Astrocyte (in vitro differentiated cells and primary cell): ENCODE data around the gene SNX3.

Experiments used
- EZH2 ChIP-seq: IDR thresholded peaks from 2 replicates; pipeline ENCODE4 v1.6.1; 2012; ENCODE audit warnings: mild to moderate bottlenecking, low read length, inconsistent platforms; ENCODE audit not compliant: insufficient read depth
- TF ChIP-seq, protein P1 (sequence below): IDR thresholded peaks from 2 replicates; pipeline ENCODE4 v1.5.1; 2011; ENCODE audit warnings: low read depth, mild to moderate bottlenecking, inconsistent platforms, low read length, moderate library complexity; ENCODE audit not compliant: insufficient read depth

DNA sequence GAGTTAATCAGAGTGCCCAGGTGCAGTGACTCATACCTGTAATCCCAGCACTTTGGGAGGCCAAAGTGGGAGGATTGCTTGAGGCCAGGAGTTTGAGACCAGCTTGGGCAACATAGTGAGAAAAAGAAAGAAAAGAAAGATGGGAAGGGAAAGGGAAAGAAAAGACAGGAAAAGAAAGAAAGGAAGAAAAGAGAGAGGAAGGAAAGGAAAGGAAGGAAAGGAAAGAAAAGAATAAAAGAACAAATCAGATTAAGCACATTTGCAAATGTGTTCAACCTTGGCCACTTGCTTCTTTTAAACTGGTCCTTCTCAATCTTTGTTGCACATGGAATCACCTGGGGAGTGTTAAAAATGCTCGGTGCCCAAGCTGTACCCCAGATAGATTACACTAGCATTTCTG lies 67.0 kb downstream of the SNX3 start:
- TF ChIP-seq, protein P1, sequence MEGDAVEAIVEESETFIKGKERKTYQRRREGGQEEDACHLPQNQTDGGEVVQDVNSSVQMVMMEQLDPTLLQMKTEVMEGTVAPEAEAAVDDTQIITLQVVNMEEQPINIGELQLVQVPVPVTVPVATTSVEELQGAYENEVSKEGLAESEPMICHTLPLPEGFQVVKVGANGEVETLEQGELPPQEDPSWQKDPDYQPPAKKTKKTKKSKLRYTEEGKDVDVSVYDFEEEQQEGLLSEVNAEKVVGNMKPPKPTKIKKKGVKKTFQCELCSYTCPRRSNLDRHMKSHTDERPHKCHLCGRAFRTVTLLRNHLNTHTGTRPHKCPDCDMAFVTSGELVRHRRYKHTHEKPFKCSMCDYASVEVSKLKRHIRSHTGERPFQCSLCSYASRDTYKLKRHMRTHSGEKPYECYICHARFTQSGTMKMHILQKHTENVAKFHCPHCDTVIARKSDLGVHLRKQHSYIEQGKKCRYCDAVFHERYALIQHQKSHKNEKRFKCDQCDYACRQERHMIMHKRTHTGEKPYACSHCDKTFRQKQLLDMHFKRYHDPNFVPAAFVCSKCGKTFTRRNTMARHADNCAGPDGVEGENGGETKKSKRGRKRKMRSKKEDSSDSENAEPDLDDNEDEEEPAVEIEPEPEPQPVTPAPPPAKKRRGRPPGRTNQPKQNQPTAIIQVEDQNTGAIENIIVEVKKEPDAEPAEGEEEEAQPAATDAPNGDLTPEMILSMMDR, result no peak
- no peak for TF ChIP-seq EZH2
